ENCODE measurements around the gene USF3. TPM values are rescaled to one million over a fixed set of nuclear protein-coding genes. Genes with fewer than 3 reads are reported as not detected.

USF3 gene
- total and polyA plus RNA-seq, 2 of the 8 experiments (the other 6 are each of a cell fraction or from before 2014, with no cell fraction given): 9.6 to 18.5 TPM

- Histone ChIP-seq H4K91ac (replicated peaks; ENCODE audit: insufficient read length, low read length) (no peak overlapping the region), H3K4ac (replicated peaks; ENCODE audit: insufficient read length, low read depth, low read length) (no peak overlapping the region), H3K79me1 (ENCODE audit: low read depth, low read length) (no peaks in the 10 kb centered on the region; the same call in 1 of the 2 replicates), H3K36me3 (ENCODE audit: control insufficient read depth in 2 of 4, insufficient read depth in 4 of 4, low read length in 3 of 4) (peaks cover 0 to 65% (median 25%) of the 10 kb centered on the region in 4 experiments; a peak in 6 of 8 replicates), H3K23me2 (ENCODE audit: low read depth, low read length) (no peaks in the 10 kb centered on the region), H2BK120ac (replicated peaks; ENCODE audit: low read depth, low read length) (no peak overlapping the region), H4K5ac (ENCODE audit: insufficient read length, low read depth, low read length) (no peak overlapping the region), H3K56ac (replicated peaks; ENCODE audit: insufficient read length, low read depth, low read length) (no peak overlapping the region), H2BK5ac (ENCODE audit: low read depth, low read length) (no peak overlapping the region), H3K9ac (replicated peaks in 1 of 4; ENCODE audit: extremely low read depth in 1 of 4, low read depth in 3 of 4, low read length in 3 of 4) (no peak overlapping the region), H2BK15ac (ENCODE audit: low read length) (no peak overlapping the region), H3K4me3 (ENCODE audit: extremely low read depth in 1 of 4, insufficient read depth in 2 of 4, low read depth in 3 of 4, low read length in 4 of 4) (no peak overlapping the region), H2AK5ac (ENCODE audit: low read depth, low read length) (no peak overlapping the region), H2BK20ac (ENCODE audit: low read length) (no peak overlapping the region), H3K4me1 (replicated peaks in 1 of 4; ENCODE audit: control insufficient read depth in 3 of 4, insufficient read depth in 4 of 4, low read length in 3 of 4) (no peaks in the 10 kb centered on the region), H3K23ac (ENCODE audit: insufficient read length) (no peak overlapping the region), H2BK12ac (ENCODE audit: low read depth, low read length) (no peak overlapping the region), H4K20me1 (replicated peaks in 1 of 2; ENCODE audit: control insufficient read depth in 1 of 2, insufficient read depth in 2 of 2, low read length in 2 of 2) (peaks cover 0 to 7% of the 10 kb centered on the region in 2 experiments), H3K79me2 (ENCODE audit: control insufficient read depth in 1 of 2, insufficient read depth in 2 of 2, low read length in 2 of 2) (peaks cover 0 to 34% of the 10 kb centered on the region in 2 experiments; a peak in 3 of 4 replicates), H4K8ac (ENCODE audit: extremely low read depth, insufficient read depth, low read length) (no peak overlapping the region), H3K4me2 (ENCODE audit: insufficient read depth in 1 of 2, low read depth in 2 of 2, low read length in 2 of 2) (no peak overlapping the region), H3K27me3 (replicated peaks in 1 of 4; ENCODE audit: control insufficient read depth in 3 of 4, extremely low read depth in 1 of 4, insufficient read depth in 3 of 4, low read length in 3 of 4) (no peaks in the 10 kb centered on the region), H3K9me3 (ENCODE audit: insufficient read depth in 2 of 2, low read depth in 1 of 2, low read length in 1 of 2) (no peaks in the 10 kb centered on the region), H2AFZ (ENCODE audit: low read length) (no peak overlapping the region), H3K27ac (ENCODE audit: low read depth, low read length) (no peak overlapping the region), H3K14ac (ENCODE audit: insufficient read length) (no peak overlapping the region), H3K18ac (ENCODE audit: extremely low read depth, low read length) (no peak overlapping the region)
- ChIA-PET POLR2A (ENCODE audit: partially characterized antibody) (no interaction called here), CTCF (ENCODE audit: partially characterized antibody) (interaction anchor here (1.5 kb wide), 1 partner anchor 23 kb away, joined by 3 read pairs; no protein-coding TSS in a partner anchor)
- DNase-seq (ENCODE audit: low read depth in 1 of 2, low spot score in 2 of 2): no peak
- 87% methylated on average over 3 of the region's 3 CpGs; no CpG with 5 or more reads in 1 of the 2 experiments for WGBS, 2 experiments (ENCODE audit: extremely low coverage in 1 of 2, insufficient coverage in 1 of 2, insufficient read length in 1 of 2, insufficient replicate concordance in 2 of 2, low coverage in 1 of 2, low lambda C conversion rate in 2 of 2, missing lambda C conversion rate in 1 of 2)
- FAIRE-seq: no peak
- no peak for TF ChIP-seq TBP (IDR thresholded peaks at IDR 0.05; ENCODE audit: low read depth, low read length)
- TF ChIP-seq BCL11A (IDR thresholded peaks at IDR 0.05; ENCODE audit: low read depth in 2 of 2, low read length in 2 of 2): no peak
- TF ChIP-seq TCF12 (IDR thresholded peaks at IDR 0.05; ENCODE audit: low read depth, low read length): no peak
- no peak for TF ChIP-seq RXRA (IDR thresholded peaks at IDR 0.05; ENCODE audit: insufficient read depth, low read depth, low read length)
- TF ChIP-seq CTBP2 (IDR thresholded peaks at IDR 0.05; ENCODE audit: borderline replicate concordance, insufficient read depth, insufficient read length, low read length): no peak
- no peak for TF ChIP-seq SRF (IDR thresholded peaks at IDR 0.05; ENCODE audit: low read depth, low read length)
- TF ChIP-seq KDM4A (IDR thresholded peaks at IDR 0.05; ENCODE audit: low read depth, low read length, severe bottlenecking): no peak
- TF ChIP-seq BACH1 (IDR thresholded peaks at IDR 0.05; ENCODE audit: low read length): no peak
- TF ChIP-seq USF2 (IDR thresholded peaks at IDR 0.05; ENCODE audit: low read length): no peak
- no peak for TF ChIP-seq CHD2 (IDR thresholded peaks at IDR 0.05; ENCODE audit: low read length)
- no peak for TF ChIP-seq ASH2L (IDR thresholded peaks at IDR 0.05; ENCODE audit: low read length)
Measured at GRCh38 chr3:113721636-113722035, 25.2 kb upstream of the USF3 start.

All from H1 (cell line).